ENCODE measurements around the gene AIF1. TPM values are rescaled to one million over a fixed set of nuclear protein-coding genes. Genes with fewer than 3 reads are reported as not detected.

The AIF1 gene
- total RNA-seq, 2 experiments from 2014 or later: 16.3 to 22.0 TPM

- Histone ChIP-seq H3K27ac (ENCODE audit: low read depth, low read length, poor library complexity, severe bottlenecking) (no peak overlapping the region), H3K4me1 (ENCODE audit: insufficient read depth, low read length, poor library complexity, severe bottlenecking) (peaks cover 21% of the 10 kb centered on the region), H4K20me1 (ENCODE audit: insufficient read depth, low read length) (peaks cover 18% of the 10 kb centered on the region), H3K9me2 (ENCODE audit: insufficient read depth, low read length) (no peaks in the 10 kb centered on the region), H3K79me2 (ENCODE audit: insufficient read depth, low read depth, low read length) (peaks cover 54% of the 10 kb centered on the region), H3K4me3 (ENCODE audit: low read depth, low read length, poor library complexity, severe bottlenecking) (no peak overlapping the region), H3K9me3 (ENCODE audit: low read length) (no peaks in the 10 kb centered on the region), H2AFZ (ENCODE audit: low read length) (no peak overlapping the region), H3K4me2 (ENCODE audit: low read length) (no peak overlapping the region), H3K36me3 (ENCODE audit: insufficient read depth, low read length) (peaks cover 82% of the 10 kb centered on the region)
- intact Hi-C loops (cut with micrococcal nuclease; ENCODE audit: unreplicated experiment): loop anchor here (5.0 kb wide), 1 partner anchor 163 kb away; no protein-coding TSS in a partner anchor
- no peak for DNase-seq (ENCODE audit: low spot score)
- ChIA-PET POLR2A (no interaction called here), CTCF (ENCODE audit: unreplicated experiment) (no interaction called here)
- TF ChIP-seq EZH2phosphoT487 (IDR thresholded peaks at IDR 0.05; ENCODE audit: borderline replicate concordance, low read depth, low read length) (no peak), CTCF (conservative IDR thresholded peaks at IDR 0.05; ENCODE audit: low read length) (no peak)
- no TSS peak for BruUV-seq (replicated peaks)
Observed at GRCh38 chr6:31624070-31624469, 9.0 kb downstream of the AIF1 start.

- no peak for DNase-seq (ENCODE audit: low spot score)
- no peak for TF ChIP-seq CTCF (conservative IDR thresholded peaks at IDR 0.05; ENCODE audit: low read length)
- no peak for TF ChIP-seq EZH2phosphoT487 (IDR thresholded peaks at IDR 0.05; ENCODE audit: borderline replicate concordance, low read depth, low read length)
- H4K20me1 ChIP-seq (ENCODE audit: insufficient read depth, low read length): peaks cover 11% of the 10 kb centered on the region
- intact Hi-C loops (cut with micrococcal nuclease; ENCODE audit: unreplicated experiment): no loop called here
- no peak overlapping the region for H3K27ac ChIP-seq (ENCODE audit: low read depth, low read length, poor library complexity, severe bottlenecking)
- H3K79me2 ChIP-seq (ENCODE audit: insufficient read depth, low read depth, low read length): peaks cover 41% of the 10 kb centered on the region
- POLR2A ChIA-PET: interaction anchor here (1.2 to 1.3 kb wide), 2 partner anchors 16 to 24 kb away, joined by 3 to 4 read pairs; no protein-coding TSS in a partner anchor
- H3K4me1 ChIP-seq (ENCODE audit: insufficient read depth, low read length, poor library complexity, severe bottlenecking): peaks cover 10% of the 10 kb centered on the region
- H2AFZ ChIP-seq (ENCODE audit: low read length): no peak overlapping the region
- peaks cover 100% of the 10 kb centered on the region for H3K36me3 ChIP-seq (ENCODE audit: insufficient read depth, low read length)
- CTCF ChIA-PET (ENCODE audit: unreplicated experiment): no interaction called here
- H3K4me3 ChIP-seq (ENCODE audit: low read depth, low read length, poor library complexity, severe bottlenecking): no peak overlapping the region
- no peaks in the 10 kb centered on the region for H3K9me2 ChIP-seq (ENCODE audit: insufficient read depth, low read length)
- H3K9me3 ChIP-seq (ENCODE audit: low read length): no peaks in the 10 kb centered on the region
- no peak overlapping the region for H3K4me2 ChIP-seq (ENCODE audit: low read length)
- BruUV-seq (replicated peaks): no TSS peak
Observed at GRCh38 chr6:31626952-31627351, 11.9 kb downstream of the AIF1 start.

GRCh38 chr6:31627690-31628287 lies 12.8 kb downstream of the AIF1 start:
- no peaks in the 10 kb centered on the region for H3K9me2 ChIP-seq (ENCODE audit: insufficient read depth, low read length)
- no peak for DNase-seq (ENCODE audit: low spot score)
- no peak overlapping the region for H2AFZ ChIP-seq (ENCODE audit: low read length)
- H3K27ac ChIP-seq (ENCODE audit: low read depth, low read length, poor library complexity, severe bottlenecking): no peak overlapping the region
- no peak for TF ChIP-seq EZH2phosphoT487 (IDR thresholded peaks at IDR 0.05; ENCODE audit: borderline replicate concordance, low read depth, low read length)
- no peak for TF ChIP-seq CTCF (conservative IDR thresholded peaks at IDR 0.05; ENCODE audit: low read length)
- intact Hi-C loops (cut with micrococcal nuclease; ENCODE audit: unreplicated experiment): no loop called here
- ChIA-PET CTCF (ENCODE audit: unreplicated experiment) (no interaction called here), POLR2A (interaction anchor here (1.2 to 1.3 kb wide), 2 partner anchors 15 to 24 kb away, joined by 3 to 4 read pairs; no protein-coding TSS in a partner anchor)
- H3K9me3 ChIP-seq (ENCODE audit: low read length): no peaks in the 10 kb centered on the region
- peaks cover 33% of the 10 kb centered on the region for H3K79me2 ChIP-seq (ENCODE audit: insufficient read depth, low read depth, low read length)
- no peak overlapping the region for H3K4me3 ChIP-seq (ENCODE audit: low read depth, low read length, poor library complexity, severe bottlenecking)
- H3K36me3 ChIP-seq (ENCODE audit: insufficient read depth, low read length): peaks cover 100% of the 10 kb centered on the region
- H4K20me1 ChIP-seq (ENCODE audit: insufficient read depth, low read length): peaks cover 6% of the 10 kb centered on the region
- H3K4me2 ChIP-seq (ENCODE audit: low read length): no peak overlapping the region
- no TSS peak for BruUV-seq (replicated peaks)
- peaks cover 1% of the 10 kb centered on the region for H3K4me1 ChIP-seq (ENCODE audit: insufficient read depth, low read length, poor library complexity, severe bottlenecking)

All from OCI-LY7 (cell line).